K562 (cell line): ENCODE results near the gene BAIAP2. TPM values are rescaled to one million over a fixed set of nuclear protein-coding genes. Genes with fewer than 3 reads are reported as not detected.
A peak's percentile ranks its signal among the peaks of the same experiment; 100 is the strongest.

Experiments used
- BCOR ChIP-seq: fragments of 450-650 bp; IDR thresholded peaks from 2 replicates; pipeline ENCODE4 v1.6.1; 2016
- CBX3 ChIP-seq, 2 experiments: IDR thresholded peaks; 1 replicate in 1 of 2; 2 replicates in 1 of 2; pipeline ENCODE4 v1.6.1; 2012; ENCODE audit warnings: inconsistent platforms in 2 of 2, low read length in 2 of 2, borderline replicate concordance in 1 of 2, control low read depth in 1 of 2
- DMBX1 ChIP-seq: fragments of 250-450 bp; sonication (Bioruptor Pico); IDR thresholded peaks from 2 replicates; pipeline ENCODE4 v1.8.0; 2022; ENCODE audit warnings: inconsistent platforms, mild to moderate bottlenecking, moderate library complexity, borderline replicate concordance
- GTF2A2 ChIP-seq: IDR thresholded peaks from 2 replicates; pipeline ENCODE4 v1.6.1; 2016; ENCODE audit warnings: mild to moderate bottlenecking, missing genetic modification characterization, missing compliant biosample characterization
- HDAC8 ChIP-seq: fragments of 450-650 bp; IDR thresholded peaks from 2 replicates; pipeline ENCODE4 v1.6.1; 2016; ENCODE audit warnings: mild to moderate bottlenecking, missing genetic modification characterization, moderate library complexity, missing compliant biosample characterization
- HEY1 ChIP-seq: fragments of 250-450 bp; sonication (Bioruptor Pico); IDR thresholded peaks from 2 replicates; pipeline ENCODE4 v1.5.0; 2020; ENCODE audit warnings: mild to moderate bottlenecking, moderate library complexity, borderline replicate concordance
- KDM4B ChIP-seq, 2 experiments: fragments of 450-650 bp in 1 of 2; sonication (generic) in 1 of 2; IDR thresholded peaks; 2 replicates each; pipeline ENCODE4 v1.6.1; 2016 to 2017; ENCODE audit warnings: borderline replicate concordance in 2 of 2, antibody characterized with exemption in 1 of 2, low read depth in 1 of 2, mild to moderate bottlenecking in 1 of 2
- MAFK ChIP-seq: IDR thresholded peaks from 2 replicates; pipeline ENCODE4 v1.6.1; 2011; ENCODE audit warnings: low read length, improper control_type of control experiment
- MTF1 ChIP-seq: fragments of 250-450 bp; sonication (Bioruptor Pico); IDR thresholded peaks from 2 replicates; pipeline ENCODE4 v1.9.0; 2021; ENCODE audit warnings: moderate library complexity, mild to moderate bottlenecking, inconsistent platforms, borderline replicate concordance
- NCOA2 ChIP-seq, 2 experiments: fragments of 450-650 bp; IDR thresholded peaks; 2 replicates each; pipeline ENCODE4 v1.6.1; 2018; ENCODE audit warnings: mild to moderate bottlenecking in 2 of 2, moderate library complexity in 1 of 2; ENCODE audit not compliant: partially characterized antibody in 2 of 2
- RBBP5 ChIP-seq: fragments of 200-600 bp; sonication (generic); IDR thresholded peaks from 2 replicates; pipeline ENCODE4 v1.6.1; 2012; ENCODE audit warnings: borderline replicate concordance, mild to moderate bottlenecking, low read length, control low read depth, inconsistent platforms; ENCODE audit not compliant: insufficient read depth, poor library complexity, severe bottlenecking
- RBM14 ChIP-seq: fragments of 200-400 bp; formaldehyde crosslinking; IDR thresholded peaks from 2 replicates; pipeline ENCODE4 v1.6.1; 2018; ENCODE audit warnings: low read depth, mild to moderate bottlenecking, low read length, moderate library complexity, borderline replicate concordance; ENCODE audit not compliant: insufficient read depth
- RFX1 ChIP-seq: fragments of 450-650 bp; IDR thresholded peaks from 2 replicates; pipeline ENCODE4 v1.6.1; 2016; ENCODE audit warnings: mild to moderate bottlenecking, moderate library complexity
- RFX7 ChIP-seq: fragments of 250-450 bp; sonication (Bioruptor Pico); IDR thresholded peaks from 2 replicates; pipeline ENCODE4 v1.5.1; 2021; ENCODE audit warnings: mild to moderate bottlenecking
- SAP30 ChIP-seq: fragments of 200-600 bp; sonication (generic); IDR thresholded peaks from 2 replicates; pipeline ENCODE4 v1.6.1; 2012; ENCODE audit warnings: borderline replicate concordance, low read depth, mild to moderate bottlenecking, moderate library complexity, low read length, control low read depth, inconsistent platforms; ENCODE audit not compliant: insufficient read depth, poor library complexity, severe bottlenecking
- ZNF165 ChIP-seq: fragments of 250-450 bp; sonication (Bioruptor Pico); IDR thresholded peaks from 2 replicates; pipeline ENCODE4 v1.4.0; 2020; ENCODE audit warnings: borderline replicate concordance
- ZNF23 ChIP-seq: fragments of 250-450 bp; sonication (Bioruptor Pico); IDR thresholded peaks from 2 replicates; pipeline ENCODE4 v1.4.0; 2020; ENCODE audit warnings: mild to moderate bottlenecking
- ZNF3 ChIP-seq: fragments of 250-450 bp; sonication (Bioruptor Pico); IDR thresholded peaks from 2 replicates; pipeline ENCODE4 v1.5.0; 2021; ENCODE audit warnings: mild to moderate bottlenecking, moderate library complexity
- ZNF445 ChIP-seq: fragments of 250-450 bp; sonication (Bioruptor Pico); IDR thresholded peaks from 2 replicates; pipeline ENCODE4 v1.4.0; 2020; ENCODE audit warnings: low read depth, mild to moderate bottlenecking, moderate library complexity
- ZNF583 ChIP-seq: fragments of 250-450 bp; sonication (Bioruptor Pico); IDR thresholded peaks from 2 replicates; pipeline ENCODE4 v1.4.0; 2020
- polyA plus RNA-seq, 8 experiments: library from polyadenylated mRNA; depleted of rRNA in 4 of 8; stranded (reverse) in 5 of 8; unstranded in 3 of 8; fragments of >200 nt; fragmentation: Nextera tagmentation in 2 of 8; fragmentation: Illumina TruSeq in 1 of 8; extraction: Ambion mirVana in 2 of 8; extraction: Trizol in 1 of 8; gene quantifications; 2 replicates each; pipeline versions ENCODE4 v1.2.1 to v1.2.3, GENCODE V29; 2011 to 2014; ENCODE audit warnings: inconsistent platforms in 1 of 8, missing spikeins in 1 of 8
- total RNA-seq, 7 experiments: library from RNA; depleted of rRNA in 6 of 7; stranded (reverse); fragments of >200 nt in 6 of 7; fragmentation: Illumina TruSeq in 2 of 7; extraction: Trizol in 2 of 7; gene quantifications; 2 replicates each; pipeline versions ENCODE4 v1.2.1 to v1.2.3, GENCODE V29; 2011 to 2021; ENCODE audit warnings: low replicate concordance in 1 of 7
- TF ChIP-seq, protein P1 (sequence below): fragments of 250-450 bp; sonication (Bioruptor Pico); IDR thresholded peaks from 2 replicates; pipeline ENCODE4 v1.8.0; 2022; ENCODE audit warnings: moderate library complexity, mild to moderate bottlenecking, inconsistent platforms
- TF ChIP-seq, protein P2 (sequence below): fragments of 250-450 bp; sonication (Bioruptor Pico); IDR thresholded peaks from 2 replicates; pipeline ENCODE4 v1.6.1; 2021; ENCODE audit warnings: mild to moderate bottlenecking
- TF ChIP-seq, protein P3 (sequence below): fragments of 450-650 bp; IDR thresholded peaks from 2 replicates; pipeline ENCODE4 v1.6.1; 2018; ENCODE audit warnings: mild to moderate bottlenecking, low read depth; ENCODE audit not compliant: partially characterized antibody
- TF ChIP-seq, protein P4 (sequence below): fragments of 450-650 bp; formaldehyde crosslinking; IDR thresholded peaks from 2 replicates; pipeline ENCODE4 v1.4.0; 2020; ENCODE audit warnings: mild to moderate bottlenecking, moderate library complexity

The BAIAP2 gene
- total and polyA plus RNA-seq, 9 of the 15 experiments (the other 6 are each of a cell fraction or from before 2014, with no cell fraction given), result 2.3 to 51.6 (median 18.4) TPM

DNA sequence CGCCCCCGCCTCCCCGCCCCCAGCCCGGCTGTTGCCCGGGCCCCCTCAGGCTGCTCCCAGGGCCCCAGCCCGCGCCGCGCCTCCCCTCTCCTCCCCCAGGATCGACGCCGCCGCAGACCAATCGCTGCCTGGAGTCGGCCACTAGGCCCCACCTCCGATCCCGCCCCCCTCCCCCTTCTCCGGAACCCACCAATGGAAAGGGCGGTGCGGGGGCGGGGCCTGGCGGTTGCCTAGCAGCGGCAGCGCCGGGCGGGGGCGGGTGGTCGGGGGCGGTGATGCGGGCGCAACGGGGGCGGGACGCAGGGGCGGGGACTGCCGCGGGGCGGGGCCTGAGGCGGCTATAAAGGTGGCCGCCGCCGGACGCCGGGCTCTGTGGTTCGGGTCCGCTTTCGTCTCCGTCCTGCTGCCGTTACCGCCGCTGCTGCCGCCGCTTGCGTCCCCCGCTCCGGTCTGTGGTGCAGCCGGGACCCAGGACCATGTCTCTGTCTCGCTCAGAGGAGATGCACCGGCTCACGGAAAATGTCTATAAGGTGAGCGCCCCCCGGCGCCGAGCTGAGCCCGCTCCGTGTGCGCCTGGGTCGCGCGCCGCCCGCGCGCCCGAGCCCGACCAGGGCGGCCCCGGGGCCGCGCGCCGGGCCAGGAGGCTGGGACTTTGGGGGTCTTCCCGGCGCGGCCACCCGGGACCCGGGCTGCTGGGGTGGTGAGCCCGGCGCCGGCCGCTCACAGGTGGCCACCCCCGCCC lies at the start of gene BAIAP2 (continued):
- TF ChIP-seq GTF2A2 (tag), result peak; percentile 98
- no peak for TF ChIP-seq BCOR
- no peak for TF ChIP-seq MAFK
- TF ChIP-seq HEY1 (CRISPR knock-in tag), result no peak
- no peak for TF ChIP-seq RBBP5
- TF ChIP-seq ZNF165 (CRISPR knock-in tag), result no peak
- no peak for TF ChIP-seq ZNF23 (CRISPR knock-in tag)
- no peak for TF ChIP-seq ZNF583 (CRISPR knock-in tag)
- TF ChIP-seq, protein P1, sequence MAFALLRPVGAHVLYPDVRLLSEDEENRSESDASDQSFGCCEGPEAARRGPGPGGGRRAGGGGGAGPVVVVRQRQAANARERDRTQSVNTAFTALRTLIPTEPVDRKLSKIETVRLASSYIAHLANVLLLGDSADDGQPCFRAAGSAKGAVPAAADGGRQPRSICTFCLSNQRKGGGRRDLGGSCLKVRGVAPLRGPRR (CRISPR knock-in tag), result no peak
- TF ChIP-seq RFX1, result peak; percentile 67; the same call in 1 of the 2 replicates
- peak; percentile 16 for TF ChIP-seq SAP30
- no peak for TF ChIP-seq ZNF445 (CRISPR knock-in tag)
- no peak for TF ChIP-seq ZNF3
- peak; percentile 35; the same call in 1 of the 2 replicates for TF ChIP-seq DMBX1 (CRISPR knock-in tag)
- TF ChIP-seq CBX3 (IDR thresholded peaks at IDR 0.05; ENCODE audit: borderline replicate concordance in 1 of 2, low read length in 2 of 2), result no peak
- TF ChIP-seq, protein P2, sequence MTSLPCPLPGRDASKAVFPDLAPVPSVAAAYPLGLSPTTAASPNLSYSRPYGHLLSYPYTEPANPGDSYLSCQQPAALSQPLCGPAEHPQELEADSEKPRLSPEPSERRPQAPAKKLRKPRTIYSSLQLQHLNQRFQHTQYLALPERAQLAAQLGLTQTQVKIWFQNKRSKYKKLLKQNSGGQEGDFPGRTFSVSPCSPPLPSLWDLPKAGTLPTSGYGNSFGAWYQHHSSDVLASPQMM, result no peak
- TF ChIP-seq, protein P3, sequence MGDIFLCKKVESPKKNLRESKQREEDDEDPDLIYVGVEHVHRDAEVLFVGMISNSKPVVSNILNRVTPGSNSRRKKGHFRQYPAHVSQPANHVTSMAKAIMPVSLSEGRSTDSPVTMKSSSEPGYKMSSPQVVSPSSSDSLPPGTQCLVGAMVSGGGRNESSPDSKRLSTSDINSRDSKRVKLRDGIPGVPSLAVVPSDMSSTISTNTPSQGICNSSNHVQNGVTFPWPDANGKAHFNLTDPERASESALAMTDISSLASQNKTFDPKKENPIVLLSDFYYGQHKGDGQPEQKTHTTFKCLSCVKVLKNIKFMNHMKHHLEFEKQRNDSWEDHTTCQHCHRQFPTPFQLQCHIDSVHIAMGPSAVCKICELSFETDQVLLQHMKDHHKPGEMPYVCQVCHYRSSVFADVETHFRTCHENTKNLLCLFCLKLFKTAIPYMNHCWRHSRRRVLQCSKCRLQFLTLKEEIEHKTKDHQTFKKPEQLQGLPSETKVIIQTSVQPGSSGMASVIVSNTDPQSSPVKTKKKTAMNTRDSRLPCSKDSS, result no peak
- no peak for TF ChIP-seq RBM14
- TF ChIP-seq, protein P4, sequence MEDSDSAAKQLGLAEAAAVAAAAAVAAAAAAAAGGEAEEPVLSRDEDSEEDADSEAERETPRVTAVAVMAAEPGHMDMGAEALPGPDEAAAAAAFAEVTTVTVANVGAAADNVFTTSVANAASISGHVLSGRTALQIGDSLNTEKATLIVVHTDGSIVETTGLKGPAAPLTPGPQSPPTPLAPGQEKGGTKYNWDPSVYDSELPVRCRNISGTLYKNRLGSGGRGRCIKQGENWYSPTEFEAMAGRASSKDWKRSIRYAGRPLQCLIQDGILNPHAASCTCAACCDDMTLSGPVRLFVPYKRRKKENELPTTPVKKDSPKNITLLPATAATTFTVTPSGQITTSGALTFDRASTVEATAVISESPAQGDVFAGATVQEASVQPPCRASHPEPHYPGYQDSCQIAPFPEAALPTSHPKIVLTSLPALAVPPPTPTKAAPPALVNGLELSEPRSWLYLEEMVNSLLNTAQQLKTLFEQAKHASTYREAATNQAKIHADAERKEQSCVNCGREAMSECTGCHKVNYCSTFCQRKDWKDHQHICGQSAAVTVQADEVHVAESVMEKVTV (CRISPR knock-in tag), result no peak
- 0 out of 4 replicates have a peak, but pooled peaks of 1 of the 2 experiments have one; percentile 14 for TF ChIP-seq KDM4B (IDR thresholded peaks at IDR 0.05; ENCODE audit: borderline replicate concordance in 2 of 2, low read depth in 1 of 2)
- no peak for TF ChIP-seq MTF1 (CRISPR knock-in tag)
- no peak for TF ChIP-seq HDAC8 (tag)
- no peak for TF ChIP-seq NCOA2 (IDR thresholded peaks at IDR 0.05; ENCODE audit: partially characterized antibody in 2 of 2)
- TF ChIP-seq RFX7 (CRISPR knock-in tag), result no peak
